H9 (cell line): Measurements from ENCODE around the gene IGLL5. TPM values are rescaled to one million over a fixed set of nuclear protein-coding genes. Genes with fewer than 3 reads are reported as not detected.

Experiments
- DNase-seq: peaks from one replicate; pipeline ENCODE4 v3.0.0-alpha.2; 2017
- H2AFZ ChIP-seq: one replicate; pipeline ENCODE4 v1.6.1; 2013; ENCODE audit warnings: mild to moderate bottlenecking, low read length, control low read depth, moderate library complexity
- H2AK5ac ChIP-seq: 2 replicates; pipeline ENCODE4 v1.6.1; 2013; ENCODE audit warnings: low read length, control low read depth, mixed read lengths; ENCODE audit not compliant: insufficient read length
- H2BK120ac ChIP-seq: one replicate; pipeline ENCODE4 v1.6.1; 2013; ENCODE audit warnings: low read depth, mild to moderate bottlenecking, low read length, control low read depth, inconsistent platforms; ENCODE audit not compliant: poor library complexity, severe bottlenecking
- H2BK12ac ChIP-seq: 2 replicates; pipeline ENCODE4 v1.6.1; 2013; ENCODE audit warnings: low read length, control low read depth, mixed read lengths, low read depth; ENCODE audit not compliant: insufficient read length
- H2BK15ac ChIP-seq: 2 replicates; pipeline ENCODE4 v1.6.1; 2013; ENCODE audit warnings: low read depth, low read length, control low read depth
- H2BK20ac ChIP-seq: one replicate; pipeline ENCODE4 v1.6.1; 2013; ENCODE audit warnings: low read depth, mild to moderate bottlenecking, low read length, control low read depth, inconsistent platforms; ENCODE audit not compliant: poor library complexity, severe bottlenecking
- H2BK5ac ChIP-seq: 2 replicates; pipeline ENCODE4 v1.6.1; 2013; ENCODE audit warnings: low read length, control low read depth, mixed read lengths; ENCODE audit not compliant: insufficient read length
- H3K14ac ChIP-seq: 2 replicates; pipeline ENCODE4 v1.6.1; 2013; ENCODE audit warnings: low read length, control low read depth; ENCODE audit not compliant: insufficient read depth
- H3K18ac ChIP-seq: 2 replicates; pipeline ENCODE4 v1.6.1; 2013; ENCODE audit warnings: low read depth, mild to moderate bottlenecking, mixed read lengths, low read length, control low read depth; ENCODE audit not compliant: insufficient read length
- H3K23ac ChIP-seq: 2 replicates; pipeline ENCODE4 v1.6.1; 2013; ENCODE audit warnings: low read length, control low read depth, mixed read lengths, low read depth; ENCODE audit not compliant: insufficient read length
- H3K23me2 ChIP-seq: 2 replicates; pipeline ENCODE4 v1.6.1; 2013; ENCODE audit warnings: low read depth, mild to moderate bottlenecking, mixed read lengths, low read length, control low read depth; ENCODE audit not compliant: insufficient read length, poor library complexity, severe bottlenecking
- H3K27ac ChIP-seq: 2 replicates; pipeline ENCODE4 v1.5.1; 2013; ENCODE audit warnings: low read length, control low read depth, mixed read lengths, low read depth; ENCODE audit not compliant: insufficient read length
- H3K27me3 ChIP-seq: 2 replicates; pipeline ENCODE4 v1.6.1; 2013; ENCODE audit warnings: low read length, control low read depth, inconsistent platforms; ENCODE audit not compliant: insufficient read depth
- H3K4ac ChIP-seq: 2 replicates; pipeline ENCODE4 v1.6.1; 2013; ENCODE audit warnings: low read depth, mild to moderate bottlenecking, control low read depth, inconsistent platforms, low read length, moderate library complexity
- H3K4me1 ChIP-seq: 2 replicates; pipeline ENCODE4 v1.6.1; 2013; ENCODE audit warnings: low read length, control low read depth, inconsistent platforms; ENCODE audit not compliant: insufficient read depth
- H3K4me2 ChIP-seq: 2 replicates; pipeline ENCODE4 v1.6.1; 2013; ENCODE audit warnings: low read length, control low read depth, mixed read lengths; ENCODE audit not compliant: insufficient read length, insufficient read depth
- H3K56ac ChIP-seq: 2 replicates; pipeline ENCODE4 v1.6.1; 2013; ENCODE audit warnings: low read depth, mild to moderate bottlenecking, mixed read lengths, low read length, control low read depth; ENCODE audit not compliant: insufficient read length
- H3K79me1 ChIP-seq: 2 replicates; pipeline ENCODE4 v1.6.1; 2013; ENCODE audit warnings: low read depth, mild to moderate bottlenecking, moderate library complexity, low read length, control low read depth, inconsistent platforms; ENCODE audit not compliant: insufficient read depth, poor library complexity, severe bottlenecking
- H3K79me2 ChIP-seq: 2 replicates; pipeline ENCODE4 v1.6.1; 2013; ENCODE audit warnings: low read length, control low read depth, inconsistent platforms; ENCODE audit not compliant: insufficient read depth
- H3K9ac ChIP-seq: 2 replicates; pipeline ENCODE4 v1.6.1; 2013; ENCODE audit warnings: low read length, control low read depth, mixed read lengths; ENCODE audit not compliant: insufficient read length; ENCODE audit errors: extremely low read depth
- H3K9me3 ChIP-seq: one replicate; pipeline ENCODE4 v1.6.1; 2013; ENCODE audit warnings: low read depth, low read length, inconsistent platforms; ENCODE audit not compliant: control insufficient read depth
- H3T11ph ChIP-seq: one replicate; pipeline ENCODE4 v1.6.1; 2013; ENCODE audit warnings: mild to moderate bottlenecking, low read length, control low read depth, inconsistent platforms
- H4K20me1 ChIP-seq: one replicate; pipeline ENCODE4 v1.6.1; 2013; ENCODE audit not compliant: control insufficient read depth, insufficient read length, insufficient read depth
- H4K5ac ChIP-seq: 2 replicates; pipeline ENCODE4 v1.6.1; 2013; ENCODE audit warnings: low read depth, mild to moderate bottlenecking, mixed read lengths, low read length, control low read depth; ENCODE audit not compliant: insufficient read length
- H4K8ac ChIP-seq: replicated peaks from 2 replicates; pipeline ENCODE4 v1.6.1; 2013; ENCODE audit warnings: low read length, control low read depth, mixed read lengths, low read depth; ENCODE audit not compliant: insufficient read length
- H4K91ac ChIP-seq: 2 replicates; pipeline ENCODE4 v1.6.1; 2013; ENCODE audit warnings: low read depth, mild to moderate bottlenecking, moderate library complexity, mixed read lengths, low read length, control low read depth; ENCODE audit not compliant: insufficient read length
- H3K27ac Mint-ChIP-seq, 3 experiments: 2 replicates in 2 of 3; 3 replicates in 1 of 3; pipeline ENCODE4 v1.8.0; 2020 to 2021; ENCODE audit warnings: mixed read lengths in 3 of 3, mild to moderate bottlenecking in 1 of 3, moderate library complexity in 1 of 3
- H3K27me3 Mint-ChIP-seq: 2 replicates; pipeline ENCODE4 v1.8.0; 2021; ENCODE audit warnings: low read depth, mild to moderate bottlenecking, moderate library complexity, mixed read lengths
- H3K36me3 Mint-ChIP-seq, 3 experiments: 2 replicates in 2 of 3; 3 replicates in 1 of 3; pipeline ENCODE4 v1.8.0; 2020 to 2021; ENCODE audit warnings: low read depth in 3 of 3, mixed read lengths in 3 of 3; ENCODE audit not compliant: insufficient read depth in 1 of 3
- H3K4me1 Mint-ChIP-seq, 2 experiments: 2 replicates each; pipeline ENCODE4 v1.8.0; 2020; ENCODE audit warnings: mixed read lengths in 2 of 2
- H3K4me3 Mint-ChIP-seq, 2 experiments: 2 replicates in 1 of 2; 3 replicates in 1 of 2; pipeline ENCODE4 v1.8.0; 2020 to 2021; ENCODE audit warnings: mild to moderate bottlenecking in 2 of 2, mixed read lengths in 2 of 2, moderate library complexity in 1 of 2
- H3K9me3 Mint-ChIP-seq, 2 experiments: 2 replicates in 1 of 2; 3 replicates in 1 of 2; pipeline ENCODE4 v1.8.0; 2020; ENCODE audit warnings: mild to moderate bottlenecking in 2 of 2, mixed read lengths in 2 of 2, moderate library complexity in 1 of 2
- WGBS: extraction: QIAGEN DNeasy Blood & Tissue Kit; methylation state at CpG from one replicate; pipeline ENCODE4 v1.1.7; 2013; ENCODE audit warnings: missing lambda C conversion rate, low lambda C conversion rate, mixed read lengths; ENCODE audit not compliant: insufficient read length; ENCODE audit errors: extremely low coverage; 5-methylcytosine and 5-hydroxymethylcytosine counted together
- total RNA-seq: library from RNA; stranded (reverse); gene quantifications from 2 replicates; pipeline ENCODE4 v1.2.1, GENCODE V29; 2021
- TF ChIP-seq, protein P1 (sequence below): fragments of 200-600 bp; sonication (generic); conservative IDR thresholded peaks from 3 replicates; pipeline ENCODE4 v1.8.0; 2021; ENCODE audit warnings: antibody characterized with exemption, mild to moderate bottlenecking

The IGLL5 gene
- total RNA-seq, 1 experiment from 2014 or later: not detected

DNA sequence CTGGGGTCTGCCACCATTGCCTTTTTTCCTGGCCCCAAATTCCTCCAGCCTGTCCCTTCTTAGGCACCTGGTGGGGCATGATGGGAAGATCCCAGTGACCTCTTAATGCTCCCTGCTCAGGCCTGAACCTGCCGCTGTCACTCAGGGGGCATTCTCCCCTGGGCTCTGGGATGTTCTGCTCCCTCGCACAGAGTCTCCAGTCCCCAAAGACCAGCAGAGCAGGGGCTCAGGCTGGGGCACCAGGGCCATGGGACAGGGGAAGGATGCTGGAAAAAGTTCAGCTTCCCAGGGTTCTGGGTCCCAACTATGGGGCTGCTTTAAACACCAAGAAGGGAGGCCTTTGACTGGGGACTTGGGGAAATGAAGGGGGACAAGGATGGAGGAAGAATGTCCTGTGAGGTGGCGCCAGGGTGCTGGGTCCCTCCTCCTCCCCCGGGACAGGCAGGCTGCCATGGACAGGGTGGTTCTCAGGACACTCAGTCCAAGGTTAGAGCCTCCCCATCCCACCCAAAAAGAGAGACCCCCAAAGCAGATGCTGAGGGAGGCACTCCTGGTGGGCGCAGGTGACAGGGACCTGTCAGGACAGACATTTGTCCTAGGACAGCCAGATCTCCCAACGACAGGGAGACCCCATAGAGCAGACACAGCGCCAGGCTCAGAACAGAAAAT is 30.8 kb downstream of the IGLL5 start:
- Histone ChIP-seq H3K9ac (no peak overlapping the region), H2BK120ac (no peak overlapping the region), H2AK5ac (no peak overlapping the region), H4K8ac (no peak overlapping the region), H3K56ac (no peak overlapping the region), H3K4ac (no peak overlapping the region), H4K20me1 (no peaks in the 10 kb centered on the region), H3K14ac (no peak overlapping the region), H3K79me2 (no peaks in the 10 kb centered on the region), H3K18ac (no peak overlapping the region), H2BK15ac (no peak overlapping the region), H3K23ac (no peak overlapping the region), H3K4me1 (no peaks in the 10 kb centered on the region), H3K4me2 (no peak overlapping the region), H3K79me1 (no peaks in the 10 kb centered on the region), H2AFZ (no peak overlapping the region), H4K91ac (no peak overlapping the region), H4K5ac (no peak overlapping the region), H3T11ph (no peak overlapping the region), H2BK5ac (no peak overlapping the region), H3K27ac (no peak overlapping the region), H2BK20ac (no peak overlapping the region), H2BK12ac (no peak overlapping the region), H3K9me3 (no peaks in the 10 kb centered on the region), H3K23me2 (no peaks in the 10 kb centered on the region), H3K27me3 (peaks cover 8% of the 10 kb centered on the region; the same call in 1 of the 2 replicates)
- Mint-ChIP-seq H3K36me3 (no peaks in the 10 kb centered on the region), H3K27ac (no peak overlapping the region), H3K27me3 (peaks cover 100% of the 10 kb centered on the region), H3K9me3 (no peaks in the 10 kb centered on the region; a peak in 1 of 5 replicates), H3K4me3 (no peak overlapping the region), H3K4me1 (no peaks in the 10 kb centered on the region)
- TF ChIP-seq, protein P1, sequence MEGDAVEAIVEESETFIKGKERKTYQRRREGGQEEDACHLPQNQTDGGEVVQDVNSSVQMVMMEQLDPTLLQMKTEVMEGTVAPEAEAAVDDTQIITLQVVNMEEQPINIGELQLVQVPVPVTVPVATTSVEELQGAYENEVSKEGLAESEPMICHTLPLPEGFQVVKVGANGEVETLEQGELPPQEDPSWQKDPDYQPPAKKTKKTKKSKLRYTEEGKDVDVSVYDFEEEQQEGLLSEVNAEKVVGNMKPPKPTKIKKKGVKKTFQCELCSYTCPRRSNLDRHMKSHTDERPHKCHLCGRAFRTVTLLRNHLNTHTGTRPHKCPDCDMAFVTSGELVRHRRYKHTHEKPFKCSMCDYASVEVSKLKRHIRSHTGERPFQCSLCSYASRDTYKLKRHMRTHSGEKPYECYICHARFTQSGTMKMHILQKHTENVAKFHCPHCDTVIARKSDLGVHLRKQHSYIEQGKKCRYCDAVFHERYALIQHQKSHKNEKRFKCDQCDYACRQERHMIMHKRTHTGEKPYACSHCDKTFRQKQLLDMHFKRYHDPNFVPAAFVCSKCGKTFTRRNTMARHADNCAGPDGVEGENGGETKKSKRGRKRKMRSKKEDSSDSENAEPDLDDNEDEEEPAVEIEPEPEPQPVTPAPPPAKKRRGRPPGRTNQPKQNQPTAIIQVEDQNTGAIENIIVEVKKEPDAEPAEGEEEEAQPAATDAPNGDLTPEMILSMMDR: no peak
- no CpG with 5 or more reads among the region's 7 CpGs for WGBS
- no peak for DNase-seq
